ENCODE results near the gene SNED1. TPM values are rescaled to one million over a fixed set of nuclear protein-coding genes. Genes with fewer than 3 reads are reported as not detected.

The SNED1 gene
- total RNA-seq, 1 donor from 2014 or later = 0.11 TPM

DNA sequence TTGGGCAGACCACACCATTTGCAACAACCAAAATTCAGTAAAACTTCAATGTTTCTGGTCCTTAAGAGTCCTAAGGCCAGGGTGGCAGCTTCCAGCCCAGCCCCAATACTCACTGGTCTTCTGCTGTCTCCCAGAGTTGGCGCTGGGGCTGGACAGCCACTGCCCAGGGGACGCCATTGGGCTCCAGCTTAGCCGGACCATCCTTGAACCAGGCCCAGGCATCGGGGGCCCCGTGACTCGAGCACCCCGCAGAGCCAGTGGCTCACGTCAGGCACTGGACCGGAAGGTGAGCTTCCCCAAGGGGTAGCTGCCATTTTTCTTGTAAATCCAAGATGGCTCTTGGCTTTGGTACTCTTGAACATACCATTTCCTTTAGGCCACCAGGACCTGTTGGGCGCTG, 21.8 kb downstream of the SNED1 start:
- Mint-ChIP-seq H3K9me3 (peaks cover 20% of the 10 kb centered on the region), H3K27me3 (ENCODE audit: insufficient read depth, low read depth) (peaks cover 11% of the 10 kb centered on the region), H3K4me1 (no peaks in the 10 kb centered on the region), H3K27ac (no peak overlapping the region), H3K4me3 (no peak overlapping the region), H3K36me3 (no peaks in the 10 kb centered on the region)
- no peak overlapping the region for H3K9ac ChIP-seq
- no peaks in the 10 kb centered on the region for H3K79me2 ChIP-seq (ENCODE audit: low read depth)
- no peak overlapping the region for H3K4me3 ChIP-seq
- DNase-seq (ENCODE audit: low spot score) = no peak
- no peaks in the 10 kb centered on the region for H3F3A ChIP-seq (ENCODE audit: low read depth)
- no peaks in the 10 kb centered on the region for H3K36me3 ChIP-seq
- H3K4me2 ChIP-seq = no peak overlapping the region
- no peaks in the 10 kb centered on the region for H4K20me1 ChIP-seq (ENCODE audit: low read depth)
- no peaks in the 10 kb centered on the region for H3K27me3 ChIP-seq
- TF ChIP-seq, protein P1, sequence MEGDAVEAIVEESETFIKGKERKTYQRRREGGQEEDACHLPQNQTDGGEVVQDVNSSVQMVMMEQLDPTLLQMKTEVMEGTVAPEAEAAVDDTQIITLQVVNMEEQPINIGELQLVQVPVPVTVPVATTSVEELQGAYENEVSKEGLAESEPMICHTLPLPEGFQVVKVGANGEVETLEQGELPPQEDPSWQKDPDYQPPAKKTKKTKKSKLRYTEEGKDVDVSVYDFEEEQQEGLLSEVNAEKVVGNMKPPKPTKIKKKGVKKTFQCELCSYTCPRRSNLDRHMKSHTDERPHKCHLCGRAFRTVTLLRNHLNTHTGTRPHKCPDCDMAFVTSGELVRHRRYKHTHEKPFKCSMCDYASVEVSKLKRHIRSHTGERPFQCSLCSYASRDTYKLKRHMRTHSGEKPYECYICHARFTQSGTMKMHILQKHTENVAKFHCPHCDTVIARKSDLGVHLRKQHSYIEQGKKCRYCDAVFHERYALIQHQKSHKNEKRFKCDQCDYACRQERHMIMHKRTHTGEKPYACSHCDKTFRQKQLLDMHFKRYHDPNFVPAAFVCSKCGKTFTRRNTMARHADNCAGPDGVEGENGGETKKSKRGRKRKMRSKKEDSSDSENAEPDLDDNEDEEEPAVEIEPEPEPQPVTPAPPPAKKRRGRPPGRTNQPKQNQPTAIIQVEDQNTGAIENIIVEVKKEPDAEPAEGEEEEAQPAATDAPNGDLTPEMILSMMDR (IDR thresholded peaks at IDR 0.05) = no peak
- TF ChIP-seq EZH2phosphoT487 (IDR thresholded peaks at IDR 0.05) = no peak
- TF ChIP-seq EZH2 (IDR thresholded peaks at IDR 0.05) = no peak
- peaks cover 11% of the 10 kb centered on the region for H3K9me3 ChIP-seq (ENCODE audit: low read depth)
- no peak overlapping the region for H3K27ac ChIP-seq
- no peaks in the 10 kb centered on the region for H3K4me1 ChIP-seq
- no peak overlapping the region for H2AFZ ChIP-seq (replicated peaks)

DNA sequence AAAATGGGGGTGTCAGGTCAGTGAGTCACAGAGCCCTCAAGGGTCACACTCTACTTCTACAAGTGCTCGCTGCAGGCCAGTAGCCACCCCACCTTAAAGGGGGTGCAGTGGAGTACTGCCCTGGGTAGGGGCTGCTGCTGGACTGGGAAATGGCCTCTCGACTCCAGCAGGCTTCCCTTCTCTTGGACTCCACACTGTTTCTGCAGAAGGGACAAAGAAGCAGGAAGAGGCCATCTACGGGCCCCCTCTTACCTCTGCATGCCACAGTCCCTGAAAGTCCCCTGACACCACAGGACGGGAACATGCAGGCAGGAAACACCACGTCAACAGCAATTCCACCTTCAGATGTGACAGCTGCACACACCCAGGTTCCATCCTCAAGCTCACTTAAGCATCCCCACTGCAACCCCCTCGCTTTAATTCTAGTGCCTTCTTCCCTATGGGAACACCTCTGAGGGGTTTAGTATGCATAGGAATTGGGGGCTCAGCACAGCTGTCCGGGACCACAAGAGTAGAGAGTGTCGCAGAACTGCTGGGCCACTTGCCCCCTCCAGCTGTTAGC, 22.3 kb downstream of the SNED1 start:
- H3K27me3 Mint-ChIP-seq (ENCODE audit: insufficient read depth, low read depth) = peaks cover 11% of the 10 kb centered on the region
- H3K27me3 ChIP-seq = no peaks in the 10 kb centered on the region
- H3K36me3 Mint-ChIP-seq = no peaks in the 10 kb centered on the region
- no peaks in the 10 kb centered on the region for H3K36me3 ChIP-seq
- no peak overlapping the region for H3K4me2 ChIP-seq
- no peaks in the 10 kb centered on the region for H3K4me1 ChIP-seq
- H3F3A ChIP-seq (ENCODE audit: low read depth) = no peaks in the 10 kb centered on the region
- H3K4me1 Mint-ChIP-seq = no peaks in the 10 kb centered on the region
- H3K27ac Mint-ChIP-seq = no peak overlapping the region
- H3K27ac ChIP-seq = no peak overlapping the region
- no peak overlapping the region for H2AFZ ChIP-seq (replicated peaks)
- H3K4me3 Mint-ChIP-seq = no peak overlapping the region
- peaks cover 16% of the 10 kb centered on the region for H3K9me3 ChIP-seq (ENCODE audit: low read depth)
- H4K20me1 ChIP-seq (ENCODE audit: low read depth) = no peaks in the 10 kb centered on the region
- H3K9ac ChIP-seq = no peak overlapping the region
- peaks cover 24% of the 10 kb centered on the region for H3K9me3 Mint-ChIP-seq
- no peak for DNase-seq (ENCODE audit: low spot score)
- H3K4me3 ChIP-seq = no peak overlapping the region
- no peak for TF ChIP-seq EZH2 (IDR thresholded peaks at IDR 0.05)
- no peak for TF ChIP-seq EZH2phosphoT487 (IDR thresholded peaks at IDR 0.05)
- TF ChIP-seq, protein P1 (IDR thresholded peaks at IDR 0.05) = no peak
- no peaks in the 10 kb centered on the region for H3K79me2 ChIP-seq (ENCODE audit: low read depth)

DNA sequence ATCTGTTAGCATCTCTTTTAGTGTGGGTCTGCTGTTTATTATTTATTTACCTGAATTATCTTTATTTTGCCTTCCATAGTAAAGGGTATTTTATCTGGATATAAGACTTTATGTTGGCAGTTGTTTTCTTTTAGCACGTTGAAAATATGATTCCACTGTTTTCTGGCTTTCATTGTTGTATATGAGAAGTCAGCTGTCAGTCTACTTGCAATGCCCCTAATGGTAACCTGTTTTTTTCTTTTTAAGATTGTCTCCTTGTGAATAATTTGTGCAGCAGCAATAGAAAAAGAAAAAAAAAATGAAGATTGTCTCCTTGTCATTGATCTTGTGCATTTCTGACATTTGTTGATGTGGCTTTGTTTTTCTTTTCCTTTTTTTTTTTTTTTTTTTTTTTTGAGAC, 27.2 kb downstream of the SNED1 start:
- Mint-ChIP-seq H3K36me3 (no peaks in the 10 kb centered on the region), H3K27ac (no peak overlapping the region), H3K4me1 (no peaks in the 10 kb centered on the region), H3K9me3 (peaks cover 35% of the 10 kb centered on the region), H3K27me3 (ENCODE audit: insufficient read depth, low read depth) (peaks cover 7% of the 10 kb centered on the region), H3K4me3 (no peak overlapping the region)
- no peak overlapping the region for H2AFZ ChIP-seq (replicated peaks)
- H3K79me2 ChIP-seq (ENCODE audit: low read depth) = no peaks in the 10 kb centered on the region
- no peaks in the 10 kb centered on the region for H3K4me1 ChIP-seq
- no peaks in the 10 kb centered on the region for H3K36me3 ChIP-seq
- H3K27me3 ChIP-seq = no peaks in the 10 kb centered on the region
- DNase-seq (ENCODE audit: low spot score) = no peak
- H3K9me3 ChIP-seq (ENCODE audit: low read depth) = peaks cover 23% of the 10 kb centered on the region
- H4K20me1 ChIP-seq (ENCODE audit: low read depth) = no peaks in the 10 kb centered on the region
- H3F3A ChIP-seq (ENCODE audit: low read depth) = no peaks in the 10 kb centered on the region
- TF ChIP-seq EZH2phosphoT487 (IDR thresholded peaks at IDR 0.05) = no peak
- no peak for TF ChIP-seq EZH2 (IDR thresholded peaks at IDR 0.05)
- TF ChIP-seq, protein P1 (IDR thresholded peaks at IDR 0.05) = no peak
- H3K4me2 ChIP-seq = no peak overlapping the region
- H3K27ac ChIP-seq = no peak overlapping the region
- no peak overlapping the region for H3K4me3 ChIP-seq
- no peak overlapping the region for H3K9ac ChIP-seq
